GM18498 (cell line): Measurements from ENCODE around the gene ZNF541.

Source experiments
- ATAC-seq: cut with Tn5 transposase; IDR thresholded peaks from one replicate; pipeline ENCODE4 v1.9.1; 2021; ENCODE audit warnings: mild to moderate bottlenecking, moderate library complexity; ENCODE audit not compliant: unreplicated experiment

ZNF541 gene

GRCh38 chr19:47544476-47544875, 28.5 kb downstream of the ZNF541 start:
- ATAC-seq: no peak

GRCh38 chr19:47544075-47544474, 28.9 kb downstream of the ZNF541 start:
- no peak for ATAC-seq

- ATAC-seq: no peak
These were observed 30.9 kb downstream of the ZNF541 start for GRCh38 chr19:47542030-47542475.

- ATAC-seq: no peak
These were observed 31.4 kb downstream of the ZNF541 start for GRCh38 chr19:47541518-47541917.

GRCh38 chr19:47540748-47541147, 32.2 kb downstream of the ZNF541 start:
- ATAC-seq: no peak

- no peak for ATAC-seq
These were observed 33.1 kb downstream of the ZNF541 start for GRCh38 chr19:47539747-47540311.

GRCh38 chr19:47538812-47539211, 34.1 kb downstream of the ZNF541 start:
- ATAC-seq: no peak

- no peak for ATAC-seq
These were observed 35.5 kb downstream of the ZNF541 start for GRCh38 chr19:47537493-47537892.

GRCh38 chr19:47534628-47535027, 38.3 kb downstream of the ZNF541 start:
- no peak for ATAC-seq

- ATAC-seq: no peak
These were observed 41.1 kb downstream of the ZNF541 start for GRCh38 chr19:47531640-47532387.

GRCh38 chr19:47529018-47529742, 43.8 kb downstream of the ZNF541 start:
- ATAC-seq: no peak

GRCh38 chr19:47526798-47527197, 46.1 kb downstream of the ZNF541 start:
- ATAC-seq: no peak

GRCh38 chr19:47523473-47523872, 49.5 kb downstream of the ZNF541 start:
- ATAC-seq: no peak
